Osteoblast (primary cell): Measurements from ENCODE around the gene OR2T33. TPM values are rescaled to one million over a fixed set of nuclear protein-coding genes. Genes with fewer than 3 reads are reported as not detected.
A peak's percentile ranks its signal among the peaks of the same experiment; 100 is the strongest.
"Not testable (repeated sequence)": the region's sequence is repeated elsewhere in the genome, so short reads cannot be mapped to it uniquely, and the experiment has no call there.

Source experiments
- DNase-seq: peaks from one replicate; pipeline ENCODE4 v3.0.0; 2011; ENCODE audit warnings: low spot score, mixed read lengths; ENCODE audit not compliant: insufficient read length; ENCODE audit errors: missing footprints
- H2AFZ ChIP-seq: 2 replicates; pipeline ENCODE4 v1.6.0; 2011; ENCODE audit warnings: mild to moderate bottlenecking, low read length
- H3K27ac ChIP-seq: 2 replicates; pipeline ENCODE4 v1.5.1; 2011; ENCODE audit warnings: mild to moderate bottlenecking, low read depth, low read length, moderate library complexity
- H3K27me3 ChIP-seq: 2 replicates; pipeline ENCODE4 v1.6.0; 2012; ENCODE audit warnings: mild to moderate bottlenecking, control low read depth, inconsistent platforms, low read length, moderate library complexity; ENCODE audit not compliant: insufficient read depth
- H3K36me3 ChIP-seq: 2 replicates; pipeline ENCODE4 v1.5.1; 2011; ENCODE audit warnings: mild to moderate bottlenecking, low read length, control low read depth, moderate library complexity; ENCODE audit not compliant: insufficient read depth
- H3K4me1 ChIP-seq: 2 replicates; pipeline ENCODE4 v1.5.1; 2011; ENCODE audit warnings: mild to moderate bottlenecking, low read length, control low read depth, moderate library complexity; ENCODE audit not compliant: insufficient read depth
- H3K4me2 ChIP-seq: 2 replicates; pipeline ENCODE4 v1.6.0; 2011; ENCODE audit warnings: mild to moderate bottlenecking, low read length; ENCODE audit not compliant: insufficient read depth
- H3K4me3 ChIP-seq: fragments of 200-600 bp; sonication (generic); 3 replicates; pipeline ENCODE4 v1.5.1; 2012; ENCODE audit warnings: mild to moderate bottlenecking, low read length, inconsistent platforms; ENCODE audit not compliant: insufficient read depth
- H3K79me2 ChIP-seq: 2 replicates; pipeline ENCODE4 v1.6.0; 2012; ENCODE audit warnings: mild to moderate bottlenecking, low read length, control low read depth, inconsistent platforms; ENCODE audit not compliant: insufficient read depth
- H3K9me3 ChIP-seq: 2 replicates; pipeline ENCODE4 v1.5.1; 2011; ENCODE audit warnings: low read depth, low read length, control low read depth
- H4K20me1 ChIP-seq: 2 replicates; pipeline ENCODE4 v1.6.0; 2012; ENCODE audit warnings: mild to moderate bottlenecking, low read length, control low read depth; ENCODE audit not compliant: insufficient read depth
- total RNA-seq: library from RNA; depleted of rRNA; stranded (reverse); fragments of >200 nt; gene quantifications from 2 replicates; pipeline ENCODE4 v1.2.3, GENCODE V29; 2012
- TF ChIP-seq, protein P1 (sequence below): IDR thresholded peaks from 2 replicates; pipeline ENCODE4 v1.5.1; 2011; ENCODE audit warnings: mild to moderate bottlenecking, low read depth, low read length, moderate library complexity; ENCODE audit errors: extremely low read depth

OR2T33 gene
- total RNA-seq, 1 donor, result not detected

DNA sequence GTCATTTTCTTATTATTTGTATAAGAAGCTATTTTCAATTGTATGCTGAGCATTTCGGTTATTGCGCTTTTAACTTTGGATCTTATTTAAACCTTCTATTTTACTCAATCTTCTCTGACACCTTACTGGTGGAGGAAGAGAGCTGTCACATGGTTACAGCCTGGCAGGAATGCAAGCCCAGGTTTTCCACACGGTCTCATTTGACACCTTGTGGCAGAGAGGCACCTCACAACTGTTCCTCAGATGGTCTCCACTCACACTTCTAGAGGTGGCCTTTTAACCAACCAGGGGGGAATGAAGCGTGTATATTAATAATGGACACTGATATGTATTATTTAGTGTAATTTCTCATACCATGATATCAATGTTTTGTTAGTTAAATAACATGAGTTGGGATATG, 9.6 kb downstream of the OR2T33 start:
- Histone ChIP-seq H3K27ac (no peak overlapping the region), H2AFZ (no peak overlapping the region), H3K27me3 (no peaks in the 10 kb centered on the region), H3K4me2 (no peak overlapping the region), H4K20me1 (no peaks in the 10 kb centered on the region), H3K9me3 (no peaks in the 10 kb centered on the region), H3K36me3 (no peaks in the 10 kb centered on the region), H3K4me1 (no peaks in the 10 kb centered on the region), H3K79me2 (no peaks in the 10 kb centered on the region), H3K4me3 (no peak overlapping the region)
- no peak for DNase-seq
- TF ChIP-seq, protein P1, sequence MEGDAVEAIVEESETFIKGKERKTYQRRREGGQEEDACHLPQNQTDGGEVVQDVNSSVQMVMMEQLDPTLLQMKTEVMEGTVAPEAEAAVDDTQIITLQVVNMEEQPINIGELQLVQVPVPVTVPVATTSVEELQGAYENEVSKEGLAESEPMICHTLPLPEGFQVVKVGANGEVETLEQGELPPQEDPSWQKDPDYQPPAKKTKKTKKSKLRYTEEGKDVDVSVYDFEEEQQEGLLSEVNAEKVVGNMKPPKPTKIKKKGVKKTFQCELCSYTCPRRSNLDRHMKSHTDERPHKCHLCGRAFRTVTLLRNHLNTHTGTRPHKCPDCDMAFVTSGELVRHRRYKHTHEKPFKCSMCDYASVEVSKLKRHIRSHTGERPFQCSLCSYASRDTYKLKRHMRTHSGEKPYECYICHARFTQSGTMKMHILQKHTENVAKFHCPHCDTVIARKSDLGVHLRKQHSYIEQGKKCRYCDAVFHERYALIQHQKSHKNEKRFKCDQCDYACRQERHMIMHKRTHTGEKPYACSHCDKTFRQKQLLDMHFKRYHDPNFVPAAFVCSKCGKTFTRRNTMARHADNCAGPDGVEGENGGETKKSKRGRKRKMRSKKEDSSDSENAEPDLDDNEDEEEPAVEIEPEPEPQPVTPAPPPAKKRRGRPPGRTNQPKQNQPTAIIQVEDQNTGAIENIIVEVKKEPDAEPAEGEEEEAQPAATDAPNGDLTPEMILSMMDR, result no peak

GRCh38 chr1:248259309-248259708, 18.5 kb downstream of the OR2T33 start:
- not testable (repeated sequence) for H3K36me3 ChIP-seq, H3K79me2 ChIP-seq, H3K4me2 ChIP-seq, H3K27ac ChIP-seq, DNase-seq, H2AFZ ChIP-seq, H3K4me3 ChIP-seq, H3K9me3 ChIP-seq, H3K4me1 ChIP-seq, H3K27me3 ChIP-seq, H4K20me1 ChIP-seq

GRCh38 chr1:248243204-248243603, 34.6 kb downstream of the OR2T33 start:
- no peaks in the 10 kb centered on the region for H3K36me3 ChIP-seq

GRCh38 chr1:248239478-248239877, 38.3 kb downstream of the OR2T33 start:
- no peaks in the 10 kb centered on the region for H3K79me2 ChIP-seq
- no peak overlapping the region for H3K4me2 ChIP-seq
- H3K27me3 ChIP-seq, result no peaks in the 10 kb centered on the region
- no peaks in the 10 kb centered on the region for H4K20me1 ChIP-seq
- no peak overlapping the region for H3K27ac ChIP-seq
- H3K4me1 ChIP-seq, result no peaks in the 10 kb centered on the region
- H2AFZ ChIP-seq, result no peak overlapping the region
- no peaks in the 10 kb centered on the region for H3K9me3 ChIP-seq
- TF ChIP-seq, protein P1, result no peak
- H3K36me3 ChIP-seq, result no peaks in the 10 kb centered on the region
- DNase-seq, result no peak
- no peak overlapping the region for H3K4me3 ChIP-seq

More at GRCh38 chr1:248243204-248243603, 34.6 kb downstream of the OR2T33 start:
- no peaks in the 10 kb centered on the region for H3K79me2 ChIP-seq
- peak; percentile 62 for DNase-seq
- H3K4me1 ChIP-seq, result no peaks in the 10 kb centered on the region
- H3K27me3 ChIP-seq, result no peaks in the 10 kb centered on the region
- H4K20me1 ChIP-seq, result no peaks in the 10 kb centered on the region
- TF ChIP-seq, protein P1, result peak; percentile 60
- H2AFZ ChIP-seq, result no peak overlapping the region
- H3K9me3 ChIP-seq, result no peaks in the 10 kb centered on the region
- no peak overlapping the region for H3K4me3 ChIP-seq
- H3K27ac ChIP-seq, result no peak overlapping the region
- H3K4me2 ChIP-seq, result no peak overlapping the region
